ENCODE data around the gene IGFN1. TPM values are rescaled to one million over a fixed set of nuclear protein-coding genes. Genes with fewer than 3 reads are reported as not detected.

Gene IGFN1
- total and polyA plus RNA-seq, 2 experiments from 2014 or later, result not detected

- TF ChIP-seq ZNF114 (CRISPR knock-in tag; IDR thresholded peaks at IDR 0.05) (no peak), EZH2 (IDR thresholded peaks at IDR 0.05; ENCODE audit: low read depth, unreplicated experiment) (no peak), STAT1 (IDR thresholded peaks at IDR 0.05; ENCODE audit: unreplicated experiment) (no peak), POLR2AphosphoS5 (IDR thresholded peaks at IDR 0.05; ENCODE audit: low read depth) (no peak), NANOG (IDR thresholded peaks at IDR 0.05; ENCODE audit: borderline replicate concordance) (no peak)
- TF ChIP-seq, protein P1, sequence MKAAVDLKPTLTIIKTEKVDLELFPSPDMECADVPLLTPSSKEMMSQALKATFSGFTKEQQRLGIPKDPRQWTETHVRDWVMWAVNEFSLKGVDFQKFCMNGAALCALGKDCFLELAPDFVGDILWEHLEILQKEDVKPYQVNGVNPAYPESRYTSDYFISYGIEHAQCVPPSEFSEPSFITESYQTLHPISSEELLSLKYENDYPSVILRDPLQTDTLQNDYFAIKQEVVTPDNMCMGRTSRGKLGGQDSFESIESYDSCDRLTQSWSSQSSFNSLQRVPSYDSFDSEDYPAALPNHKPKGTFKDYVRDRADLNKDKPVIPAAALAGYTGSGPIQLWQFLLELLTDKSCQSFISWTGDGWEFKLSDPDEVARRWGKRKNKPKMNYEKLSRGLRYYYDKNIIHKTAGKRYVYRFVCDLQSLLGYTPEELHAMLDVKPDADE (IDR thresholded peaks at IDR 0.05), result no peak
Measured at GRCh38 chr1:201262963-201263608, 72.5 kb downstream of the IGFN1 start (continued).

DNA sequence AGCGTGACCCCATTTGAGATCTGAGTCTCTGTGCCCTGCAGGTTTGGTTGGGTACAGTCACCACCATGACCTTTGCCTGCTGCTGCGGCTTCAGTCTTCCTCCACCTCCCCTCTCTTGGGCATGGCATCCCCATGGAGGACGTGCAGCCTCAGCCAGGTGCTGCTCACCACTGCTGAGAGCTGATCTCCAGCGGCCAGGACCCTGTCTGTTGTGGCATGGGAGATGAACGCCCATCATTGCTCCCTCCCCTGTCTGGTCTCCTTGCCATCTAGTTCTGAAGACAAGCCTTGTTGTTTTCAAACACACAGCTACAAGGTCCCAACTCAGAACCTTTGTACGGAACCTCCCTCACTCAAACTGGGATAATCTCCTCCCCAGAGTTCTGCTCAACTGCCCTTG lies 73.4 kb downstream of the IGFN1 start:
- no peak overlapping the region for H3K27ac ChIP-seq (ENCODE audit: low read depth)
- H3K4me1 ChIP-seq (ENCODE audit: insufficient read depth), result peaks cover 6% of the 10 kb centered on the region; the same call in 1 of the 2 replicates
- H3K36me3 ChIP-seq (ENCODE audit: insufficient read depth), result no peaks in the 10 kb centered on the region
- H3K4me2 ChIP-seq, result no peak overlapping the region
- Mint-ChIP-seq H3K4me1 (peaks cover 5% of the 10 kb centered on the region), H3K9me3 (no peaks in the 10 kb centered on the region), H3K36me3 (ENCODE audit: low read depth) (no peaks in the 10 kb centered on the region; the same call in 2 of the 3 replicates), H3K27me3 (ENCODE audit: insufficient read depth, low read depth, poor library complexity) (peaks cover 2% of the 10 kb centered on the region), H3K27ac (no peak overlapping the region), H3K4me3 (no peak overlapping the region)
- DNase-seq (ENCODE audit: low spot score), result no peak
- no peaks in the 10 kb centered on the region for H4K20me1 ChIP-seq (replicated peaks; ENCODE audit: insufficient read depth)
- no peaks in the 10 kb centered on the region for H3K9me2 ChIP-seq (ENCODE audit: insufficient read depth)
- H3K4me3 ChIP-seq, result no peak overlapping the region
- H3F3A ChIP-seq (replicated peaks; ENCODE audit: low read depth), result no peaks in the 10 kb centered on the region
- no peaks in the 10 kb centered on the region for H3K79me2 ChIP-seq (replicated peaks; ENCODE audit: insufficient read depth)
- H3K27me3 ChIP-seq (ENCODE audit: insufficient read depth), result 0 out of 2 replicates have a peak, but pooled peaks cover 3% of the 10 kb centered on the region
- no peak for ATAC-seq
- no peak overlapping the region for H2AFZ ChIP-seq
- TF ChIP-seq ZNF114 (CRISPR knock-in tag; IDR thresholded peaks at IDR 0.05), result no peak
- TF ChIP-seq EZH2 (IDR thresholded peaks at IDR 0.05; ENCODE audit: low read depth, unreplicated experiment), result no peak
- no peak for TF ChIP-seq ZNF462 (CRISPR knock-in tag; IDR thresholded peaks at IDR 0.05)
- no peak for TF ChIP-seq JUNB (IDR thresholded peaks at IDR 0.05; ENCODE audit: unreplicated experiment)
- TF ChIP-seq POLR2AphosphoS5 (IDR thresholded peaks at IDR 0.05; ENCODE audit: low read depth), result no peak
- TF ChIP-seq, protein P1 (IDR thresholded peaks at IDR 0.05), result no peak
- TF ChIP-seq EZH2phosphoT487 (IDR thresholded peaks at IDR 0.05; ENCODE audit: unreplicated experiment), result no peak
- TF ChIP-seq NANOG (IDR thresholded peaks at IDR 0.05; ENCODE audit: borderline replicate concordance), result no peak
- TF ChIP-seq REST (IDR thresholded peaks at IDR 0.05; ENCODE audit: unreplicated experiment), result no peak
